ENCODE measurements around the gene IFI6.

The IFI6 gene

DNA sequence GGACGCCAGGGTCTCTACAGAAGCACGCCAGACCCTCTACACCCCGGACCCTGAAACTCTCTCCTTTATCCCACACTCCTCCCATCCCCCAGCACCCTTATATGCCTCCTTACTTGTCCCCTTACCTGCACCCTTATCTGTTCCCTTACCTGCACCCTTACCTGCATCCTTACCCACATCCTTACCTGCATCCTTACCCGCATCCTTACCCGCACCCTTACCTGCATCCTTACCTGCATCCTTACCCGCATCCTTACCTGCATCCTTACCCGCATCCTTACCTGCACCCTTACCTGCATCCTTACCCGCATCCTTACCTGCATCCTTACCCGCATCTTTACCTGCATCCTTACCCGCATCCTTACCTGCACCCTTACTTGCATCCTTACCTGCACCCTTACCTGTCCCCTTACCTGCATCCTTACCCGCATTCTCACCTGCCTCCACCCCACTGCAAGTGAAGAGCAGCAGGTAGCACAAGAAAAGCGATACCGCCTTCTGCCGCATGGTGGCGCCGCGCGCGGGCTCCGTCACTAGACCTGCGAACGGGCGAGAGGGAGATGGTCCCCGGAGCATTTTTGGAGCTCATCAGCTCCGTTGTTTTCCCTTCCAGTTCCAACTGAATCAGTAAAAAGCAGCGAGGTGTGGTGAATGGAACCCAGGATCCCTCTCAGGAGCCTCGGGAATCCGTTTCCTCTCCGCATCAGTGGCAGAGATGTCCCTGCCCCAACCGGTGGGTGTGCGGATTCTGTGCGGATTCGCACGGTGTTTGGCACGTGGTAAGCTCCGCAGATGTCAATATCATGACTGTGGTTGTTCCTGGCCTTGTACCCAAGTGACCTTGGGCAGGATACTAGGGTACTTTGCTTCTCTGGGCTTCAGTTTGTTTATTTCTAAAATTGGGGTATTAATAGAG is 2.9 kb downstream of the IFI6 start:
- peak overlapping the region; percentile 48 for H3K4me3 ChIP-seq (replicated peaks; ENCODE audit: low read depth, low read length)
- peak; percentile 66 for DNase-seq (ENCODE audit: low read depth)
- peak; percentile 95 for TF ChIP-seq CTCF (IDR thresholded peaks at IDR 0.05; ENCODE audit: low read length, missing control alignments)

DNA sequence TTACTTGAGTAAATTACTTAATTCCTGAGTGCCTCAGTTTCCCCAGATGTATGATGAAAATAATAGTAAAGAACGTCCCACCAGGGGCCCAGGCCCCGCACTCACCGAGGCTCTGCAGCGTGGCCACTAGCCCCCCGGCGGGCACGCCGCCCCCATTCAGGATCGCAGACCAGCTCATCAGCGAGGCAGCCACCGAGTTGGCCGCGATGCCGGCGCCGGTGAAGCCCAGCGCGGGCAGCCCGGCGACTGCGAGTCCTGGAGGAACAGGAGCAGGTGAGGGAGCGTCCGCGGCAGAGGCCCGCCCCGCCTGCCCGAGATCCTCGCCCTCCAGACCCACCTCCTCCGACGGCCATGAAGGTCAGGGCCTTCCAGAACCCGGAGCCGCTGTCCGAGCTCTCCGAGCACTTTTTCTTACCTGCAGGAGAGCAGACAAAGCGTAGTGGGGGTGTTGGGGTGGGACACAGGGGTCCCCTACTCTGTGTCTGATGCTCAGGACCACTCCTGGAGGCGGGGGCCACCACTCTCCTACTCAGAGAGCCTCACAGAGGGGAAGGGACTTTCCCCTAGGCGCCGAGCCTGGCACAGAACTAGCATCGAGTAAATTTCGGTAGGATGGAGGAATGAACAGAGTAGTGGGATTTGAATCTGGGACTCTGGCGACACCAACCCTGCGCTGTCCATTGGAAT is 3.7 kb downstream of the IFI6 start:
- TF ChIP-seq CTCF (IDR thresholded peaks at IDR 0.05; ENCODE audit: low read length, missing control alignments): no peak
- DNase-seq (ENCODE audit: low read depth): no peak
- no peak overlapping the region for H3K4me3 ChIP-seq (replicated peaks; ENCODE audit: low read depth, low read length)

GRCh38 chr1:27666791-27667254 is 5.2 kb downstream of the IFI6 start:
- no peak for TF ChIP-seq CTCF (IDR thresholded peaks at IDR 0.05; ENCODE audit: low read length, missing control alignments)
- no peak overlapping the region for H3K4me3 ChIP-seq (replicated peaks; ENCODE audit: low read depth, low read length)
- no peak for DNase-seq (ENCODE audit: low read depth)

- DNase-seq (ENCODE audit: low read depth): no peak
- no peak for TF ChIP-seq CTCF (IDR thresholded peaks at IDR 0.05; ENCODE audit: low read length, missing control alignments)
- H3K4me3 ChIP-seq (replicated peaks; ENCODE audit: low read depth, low read length): no peak overlapping the region
Observed at GRCh38 chr1:27666294-27666693, 5.7 kb downstream of the IFI6 start.

DNA sequence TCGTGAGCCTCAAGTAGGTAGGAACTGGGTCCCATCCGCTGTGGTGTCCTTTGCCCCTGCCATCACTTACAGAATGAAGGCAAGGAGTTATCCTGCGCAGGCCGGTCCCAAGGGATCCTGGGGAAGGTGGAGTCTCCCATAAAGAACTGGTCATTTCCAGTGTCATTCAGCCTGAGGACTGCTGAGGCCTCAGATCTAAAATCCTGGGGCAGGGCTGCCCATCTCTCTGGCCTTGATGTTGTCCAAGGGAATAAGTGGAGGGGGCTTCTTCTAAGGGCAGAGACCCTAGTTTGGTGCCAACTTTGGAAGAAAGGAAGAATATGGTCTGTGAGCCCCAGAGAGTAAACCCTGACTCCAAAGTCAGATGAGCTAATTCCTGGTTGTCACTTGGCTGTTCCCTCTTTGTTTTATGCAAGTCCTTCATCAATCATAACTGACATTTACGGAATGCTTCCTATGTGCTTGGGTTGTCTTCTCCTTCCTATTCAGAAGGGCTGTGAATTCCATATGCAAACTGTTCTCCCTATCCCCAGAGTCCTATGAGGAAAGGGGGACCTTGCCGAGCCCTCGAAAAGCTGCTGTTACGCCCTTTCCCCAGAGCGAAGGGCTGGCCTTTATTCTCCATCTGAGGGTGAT is 6.9 kb downstream of the IFI6 start:
- H3K4me3 ChIP-seq (replicated peaks; ENCODE audit: low read depth, low read length): no peak overlapping the region
- TF ChIP-seq CTCF (IDR thresholded peaks at IDR 0.05; ENCODE audit: low read length, missing control alignments): no peak
- no peak for DNase-seq (ENCODE audit: low read depth)

DNA sequence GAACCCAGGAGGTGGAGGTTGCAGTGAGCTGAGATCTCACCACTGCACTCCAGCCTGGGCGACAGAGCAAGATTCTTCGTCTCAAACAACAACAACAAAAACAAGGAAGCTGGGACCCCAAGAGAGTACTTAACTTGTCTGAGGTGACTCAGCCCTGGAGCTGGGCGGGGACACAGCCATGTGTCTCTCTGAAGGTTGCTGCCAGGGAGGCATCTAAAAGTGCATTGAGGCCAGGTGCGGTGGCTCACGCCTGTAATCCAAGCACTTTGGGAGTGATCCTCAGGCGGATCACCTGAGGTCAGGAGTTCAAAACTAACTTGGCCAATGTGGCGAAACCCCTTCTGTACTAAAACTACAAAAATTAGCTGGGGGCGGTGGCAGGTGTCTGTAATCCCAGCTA is 7.7 kb downstream of the IFI6 start:
- H3K4me3 ChIP-seq (replicated peaks; ENCODE audit: low read depth, low read length): no peak overlapping the region
- no peak for TF ChIP-seq CTCF (IDR thresholded peaks at IDR 0.05; ENCODE audit: low read length, missing control alignments)

More for the DNA sequence above, 7.7 kb downstream of the IFI6 start:
- no peak for DNase-seq (ENCODE audit: low read depth)

All from fibroblast of pulmonary artery (primary cell).